Ascending aorta (tissue), 2 donors: ENCODE results near the gene MRPL48. TPM values are rescaled to one million over a fixed set of nuclear protein-coding genes. Genes with fewer than 3 reads are reported as not detected.

Experiments
- DNase-seq, 2 donors: peaks; one replicate each; pipeline ENCODE4 v3.0.0-alpha.2; 2019; ENCODE audit warnings: low spot score in 2 of 2
- H3K27ac ChIP-seq, 2 donors: fragments of 200-600 bp; sonication (generic); one replicate each; pipeline ENCODE4 v1.5.1; 2016 to 2017; ENCODE audit warnings: mild to moderate bottlenecking in 1 of 2
- H3K27me3 ChIP-seq: fragments of 200-600 bp; sonication (generic); one replicate; pipeline ENCODE4 v1.5.1; 2017
- H3K36me3 ChIP-seq, 2 donors: fragments of 200-600 bp; sonication (generic); one replicate each; pipeline ENCODE4 v1.5.1; 2016
- H3K4me1 ChIP-seq, 2 donors: fragments of 200-600 bp; sonication (generic); one replicate each; pipeline ENCODE4 v1.5.1; 2016 to 2017; ENCODE audit warnings: mild to moderate bottlenecking in 1 of 2
- H3K4me3 ChIP-seq, 2 donors: fragments of 200-600 bp; sonication (generic); one replicate each; pipeline ENCODE4 v1.5.1; 2016 to 2017; ENCODE audit warnings: mild to moderate bottlenecking in 1 of 2
- H3K9me3 ChIP-seq, 2 donors: fragments of 200-600 bp; sonication (generic); one replicate each; pipeline ENCODE4 v1.5.1; 2016
- intact Hi-C: fragments of 100-400 bp; cut with DNase I; formaldehyde crosslinking; loops from one replicate; pipeline ENCODE4 v1.15.1; 2023
- total RNA-seq: library from RNA; depleted of rRNA; stranded (reverse); fragments of >200 nt; gene quantifications from one replicate; pipeline ENCODE4 v1.1.0, GENCODE V29; 2016
- TF ChIP-seq, protein P1 (sequence below), 3 experiments: fragments of 200-600 bp in 2 of 3; fragments of 450-650 bp in 1 of 3; sonication (generic) in 2 of 3; IDR thresholded peaks; one replicate each; pipeline ENCODE4 v1.5.1; 2016 to 2019; ENCODE audit warnings: antibody characterized with exemption in 3 of 3, mild to moderate bottlenecking in 1 of 3, moderate library complexity in 1 of 3

MRPL48 gene
- total RNA-seq, 1 donor from 2014 or later, result not detected

DNA sequence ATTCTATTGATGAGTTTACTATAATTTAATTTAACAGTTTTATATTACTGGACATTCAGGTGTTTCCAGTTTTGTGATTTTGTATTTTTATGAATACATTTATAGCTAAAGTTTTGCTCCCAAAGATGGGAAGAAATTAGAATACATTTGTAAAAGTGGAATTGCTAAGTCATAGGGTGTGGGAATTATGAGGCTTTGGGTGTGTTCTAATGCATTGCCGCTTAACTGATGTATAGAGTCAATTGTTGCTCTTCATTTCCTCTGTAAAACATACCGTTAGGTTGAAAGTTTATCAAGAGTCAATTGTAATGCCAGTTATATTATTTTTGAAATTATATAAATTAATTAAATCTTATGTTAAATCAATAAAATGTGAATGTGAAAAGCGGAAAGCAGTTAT is 105.4 kb downstream of the MRPL48 start:
- Histone ChIP-seq H3K27me3 (no peaks in the 10 kb centered on the region), H3K36me3 (peaks cover 17 to 34% of the 10 kb centered on the region in 2 donors), H3K4me3 (no peak overlapping the region), H3K9me3 (no peaks in the 10 kb centered on the region), H3K27ac (no peak overlapping the region), H3K4me1 (no peaks in the 10 kb centered on the region)
- intact Hi-C loops, result no loop called here
- no peak for DNase-seq
- TF ChIP-seq, protein P1, sequence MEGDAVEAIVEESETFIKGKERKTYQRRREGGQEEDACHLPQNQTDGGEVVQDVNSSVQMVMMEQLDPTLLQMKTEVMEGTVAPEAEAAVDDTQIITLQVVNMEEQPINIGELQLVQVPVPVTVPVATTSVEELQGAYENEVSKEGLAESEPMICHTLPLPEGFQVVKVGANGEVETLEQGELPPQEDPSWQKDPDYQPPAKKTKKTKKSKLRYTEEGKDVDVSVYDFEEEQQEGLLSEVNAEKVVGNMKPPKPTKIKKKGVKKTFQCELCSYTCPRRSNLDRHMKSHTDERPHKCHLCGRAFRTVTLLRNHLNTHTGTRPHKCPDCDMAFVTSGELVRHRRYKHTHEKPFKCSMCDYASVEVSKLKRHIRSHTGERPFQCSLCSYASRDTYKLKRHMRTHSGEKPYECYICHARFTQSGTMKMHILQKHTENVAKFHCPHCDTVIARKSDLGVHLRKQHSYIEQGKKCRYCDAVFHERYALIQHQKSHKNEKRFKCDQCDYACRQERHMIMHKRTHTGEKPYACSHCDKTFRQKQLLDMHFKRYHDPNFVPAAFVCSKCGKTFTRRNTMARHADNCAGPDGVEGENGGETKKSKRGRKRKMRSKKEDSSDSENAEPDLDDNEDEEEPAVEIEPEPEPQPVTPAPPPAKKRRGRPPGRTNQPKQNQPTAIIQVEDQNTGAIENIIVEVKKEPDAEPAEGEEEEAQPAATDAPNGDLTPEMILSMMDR (IDR thresholded peaks at IDR 0.05), result no peak

DNA sequence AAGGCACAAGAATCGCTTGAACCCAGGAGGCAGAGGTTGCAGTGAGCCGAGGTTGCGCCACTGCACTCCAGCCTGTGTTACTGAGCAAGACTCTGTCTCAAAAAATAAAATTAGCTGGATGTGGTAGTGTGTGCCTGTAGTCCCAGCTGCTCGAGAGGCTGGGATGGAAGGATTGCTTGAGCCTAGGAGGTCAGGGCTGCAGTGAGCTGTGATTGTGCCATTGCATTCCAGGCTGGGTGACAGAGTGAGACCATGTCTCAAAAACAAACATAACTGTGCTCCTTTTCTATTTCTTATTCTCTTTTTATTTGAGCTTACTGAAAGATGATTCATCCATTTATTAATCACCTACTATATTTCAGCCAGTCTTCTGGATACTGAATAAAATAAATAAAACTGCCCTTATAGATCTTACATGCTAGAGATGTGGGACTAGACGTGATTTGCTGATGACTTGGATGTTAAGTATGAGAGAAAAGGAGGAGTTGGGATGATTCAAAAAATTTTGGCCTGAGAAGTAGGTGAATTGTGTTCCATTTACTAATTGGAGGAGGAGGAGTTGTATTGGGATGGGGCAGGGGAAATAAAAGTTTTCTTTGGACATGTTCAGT is 107.2 kb downstream of the MRPL48 start:
- TF ChIP-seq, protein P1 (IDR thresholded peaks at IDR 0.05), result no peak
- no peaks in the 10 kb centered on the region for H3K9me3 ChIP-seq
- no peak for DNase-seq
- H3K27ac ChIP-seq, result no peak overlapping the region
- intact Hi-C loops, result no loop called here
- no peaks in the 10 kb centered on the region for H3K4me1 ChIP-seq
- H3K27me3 ChIP-seq, result no peaks in the 10 kb centered on the region
- H3K4me3 ChIP-seq, result no peak overlapping the region
- peaks cover 19 to 28% of the 10 kb centered on the region in 2 donors for H3K36me3 ChIP-seq

DNA sequence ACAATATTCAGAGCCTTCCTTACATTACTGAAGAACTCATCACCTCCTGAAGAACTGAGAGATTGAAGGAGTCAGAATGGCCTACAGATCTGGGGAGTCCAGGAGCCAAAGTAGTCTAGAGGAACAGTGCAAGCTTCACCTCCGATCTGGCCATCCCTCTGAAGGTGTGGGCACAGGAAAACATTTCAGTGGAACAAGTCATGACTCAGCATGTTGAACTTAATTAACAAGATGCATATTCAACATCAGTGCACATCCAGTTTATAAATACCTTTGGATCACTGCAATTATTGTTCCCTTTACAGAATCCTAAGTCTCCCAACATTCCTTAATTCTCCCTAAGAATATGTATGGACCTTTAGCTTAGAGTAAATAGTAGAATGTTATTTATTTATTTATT is 114.6 kb downstream of the MRPL48 start:
- Histone ChIP-seq H3K4me1 (no peaks in the 10 kb centered on the region), H3K36me3 (peaks cover 18 to 53% of the 10 kb centered on the region in 2 donors), H3K27ac (no peak overlapping the region), H3K27me3 (no peaks in the 10 kb centered on the region), H3K9me3 (no peaks in the 10 kb centered on the region), H3K4me3 (no peak overlapping the region)
- TF ChIP-seq, protein P1 (IDR thresholded peaks at IDR 0.05), result no peak
- intact Hi-C loops, result no loop called here
- DNase-seq, result no peak

DNA sequence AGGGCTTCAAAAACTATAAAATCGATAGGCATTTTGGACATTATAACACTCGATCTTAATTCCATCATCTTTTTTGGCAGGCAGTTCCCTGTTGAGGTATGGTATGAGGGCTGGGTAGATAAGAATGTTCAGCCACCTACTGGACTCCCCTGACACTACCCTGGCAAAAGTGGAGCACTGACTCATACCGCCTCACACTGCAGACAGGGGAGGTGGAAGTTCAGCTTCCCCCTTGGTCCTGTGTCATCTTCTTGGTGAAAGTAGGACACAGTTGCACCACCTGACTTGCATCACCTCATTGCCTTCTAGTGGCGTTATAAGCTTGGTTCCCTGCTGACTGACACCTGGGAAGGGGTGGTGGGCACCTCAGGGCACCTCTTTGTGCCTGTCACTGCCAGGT is 119.5 kb downstream of the MRPL48 start:
- TF ChIP-seq, protein P1 (IDR thresholded peaks at IDR 0.05), result no peak
- no peaks in the 10 kb centered on the region for H3K9me3 ChIP-seq
- no peaks in the 10 kb centered on the region for H3K4me1 ChIP-seq
- H3K27me3 ChIP-seq, result no peaks in the 10 kb centered on the region
- peaks cover 12 to 59% of the 10 kb centered on the region in 2 donors for H3K36me3 ChIP-seq
- no peak overlapping the region for H3K4me3 ChIP-seq
- intact Hi-C loops, result no loop called here
- no peak for DNase-seq
- H3K27ac ChIP-seq, result no peak overlapping the region

DNA sequence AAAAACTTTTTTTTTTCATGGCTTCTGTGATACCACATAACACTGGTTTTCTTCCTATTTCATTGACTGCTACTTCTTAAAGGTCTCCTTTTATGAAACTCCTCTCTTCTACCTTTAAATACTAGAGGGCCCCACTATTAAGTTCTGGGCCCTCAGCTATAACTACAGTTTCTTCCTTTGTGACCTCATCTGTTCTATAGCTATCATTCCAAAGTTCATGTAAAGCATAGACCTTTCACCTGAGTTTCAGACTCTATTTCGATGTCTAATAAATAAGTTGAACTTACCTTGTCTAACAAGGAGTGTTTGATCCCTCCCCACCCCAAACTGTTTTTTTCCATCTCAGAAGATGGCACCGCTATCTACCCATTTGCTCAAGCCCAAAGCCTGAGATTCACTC is 124.4 kb downstream of the MRPL48 start:
- no peaks in the 10 kb centered on the region for H3K27me3 ChIP-seq
- intact Hi-C loops, result no loop called here
- peaks cover 36 to 80% of the 10 kb centered on the region in 2 donors for H3K36me3 ChIP-seq
- DNase-seq, result no peak
- H3K4me1 ChIP-seq, result no peaks in the 10 kb centered on the region
- TF ChIP-seq, protein P1 (IDR thresholded peaks at IDR 0.05), result no peak
- H3K4me3 ChIP-seq, result no peak overlapping the region
- H3K9me3 ChIP-seq, result no peaks in the 10 kb centered on the region
- no peak overlapping the region for H3K27ac ChIP-seq

DNA sequence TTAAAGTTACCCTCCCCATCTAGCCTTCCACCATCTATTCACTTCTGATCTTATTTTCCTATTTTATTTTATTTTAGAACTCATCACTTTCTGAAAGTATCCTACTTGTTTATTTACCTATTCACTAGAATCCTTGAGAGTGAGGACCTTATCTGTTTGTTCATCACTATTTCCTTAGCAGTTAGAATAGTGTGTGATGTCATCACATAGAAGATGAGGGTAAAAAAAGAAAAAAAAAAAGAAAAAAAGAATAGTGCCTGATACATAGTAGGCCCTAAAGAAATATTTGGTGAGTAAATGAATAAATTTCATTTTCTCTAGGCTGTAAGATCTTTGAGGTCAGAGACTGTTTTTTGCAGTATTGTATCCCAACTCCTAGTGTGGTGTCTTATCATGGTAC is 125.8 kb downstream of the MRPL48 start:
- Histone ChIP-seq H3K4me3 (no peak overlapping the region), H3K27ac (no peak overlapping the region), H3K36me3 (peaks cover 46 to 90% of the 10 kb centered on the region in 2 donors), H3K9me3 (no peaks in the 10 kb centered on the region), H3K4me1 (no peaks in the 10 kb centered on the region), H3K27me3 (no peaks in the 10 kb centered on the region)
- intact Hi-C loops, result no loop called here
- DNase-seq, result no peak
- TF ChIP-seq, protein P1 (IDR thresholded peaks at IDR 0.05), result no peak
